H1 (cell line): ENCODE data around the gene THAP5. TPM values are rescaled to one million over a fixed set of nuclear protein-coding genes. Genes with fewer than 3 reads are reported as not detected.

ENCODE experiments used
- CTCF ChIA-PET: fragments of 300-600 bp; sonication (Branson Sonifier 250); formaldehyde crosslinking; loops from one replicate; lab custom pipeline; 2021; ENCODE audit not compliant: partially characterized antibody; lab: Charles Lee
- POLR2A ChIA-PET: fragments of 300-600 bp; sonication (Branson Sonifier 250); formaldehyde crosslinking; loops from one replicate; lab custom pipeline; 2021; ENCODE audit warnings: inconsistent platforms; ENCODE audit not compliant: partially characterized antibody; lab: Charles Lee
- DNase-seq, 2 experiments: peaks; one replicate each; pipeline versions ENCODE4 v3.0.0 to v3.0.0-alpha.2; 2010 to 2022; ENCODE audit warnings: low spot score in 2 of 2, low read depth in 1 of 2, mixed read lengths in 1 of 2
- FAIRE-seq: peaks from 2 replicates; lab custom pipeline; 2011; peaks lifted over from hg19 to GRCh38; lab: Jason Lieb, UNC
- H2AFZ ChIP-seq: 2 replicates; pipeline ENCODE4 v1.8.1; 2012; ENCODE audit warnings: low read length, inconsistent platforms
- H2AK5ac ChIP-seq: 2 replicates; pipeline ENCODE4 v1.6.1; 2013; ENCODE audit warnings: low read depth, low read length
- H2BK120ac ChIP-seq: replicated peaks from 2 replicates; pipeline ENCODE3; 2013; ENCODE audit warnings: low read depth, low read length, inconsistent platforms
- H2BK12ac ChIP-seq: 2 replicates; pipeline ENCODE4 v1.6.1; 2013; ENCODE audit warnings: low read depth, low read length
- H2BK15ac ChIP-seq: 2 replicates; pipeline ENCODE4 v1.6.1; 2013; ENCODE audit warnings: low read length
- H2BK20ac ChIP-seq: 2 replicates; pipeline ENCODE4 v1.6.1; 2013; ENCODE audit warnings: low read length
- H2BK5ac ChIP-seq: 2 replicates; pipeline ENCODE4 v1.6.1; 2013; ENCODE audit warnings: low read depth, low read length
- H3K14ac ChIP-seq: 2 replicates; pipeline ENCODE4 v1.6.1; 2013; ENCODE audit warnings: inconsistent platforms; ENCODE audit not compliant: insufficient read length
- H3K18ac ChIP-seq: 2 replicates; pipeline ENCODE4 v1.6.1; 2013; ENCODE audit warnings: low read length; ENCODE audit errors: extremely low read depth
- H3K23ac ChIP-seq: 2 replicates; pipeline ENCODE4 v1.6.1; 2013; ENCODE audit warnings: inconsistent platforms; ENCODE audit not compliant: insufficient read length
- H3K23me2 ChIP-seq: 2 replicates; pipeline ENCODE4 v1.6.1; 2013; ENCODE audit warnings: low read depth, low read length
- H3K27ac ChIP-seq: 2 replicates; pipeline ENCODE4 v1.6.1; 2011; ENCODE audit warnings: low read depth, low read length, inconsistent platforms
- H3K27me3 ChIP-seq, 4 experiments: replicated peaks in 1 of 4; 1 replicate in 1 of 4; 2 replicates in 3 of 4; pipeline versions ENCODE4 v1.6.1 to v1.8.1; 2011 to 2013; ENCODE audit warnings: low read length in 3 of 4, mild to moderate bottlenecking in 3 of 4, inconsistent platforms in 2 of 4, mixed read lengths in 2 of 4, moderate library complexity in 1 of 4; ENCODE audit not compliant: control insufficient read depth in 3 of 4, insufficient read depth in 3 of 4; ENCODE audit errors: extremely low read depth in 1 of 4
- H3K36me3 ChIP-seq, 4 experiments: 2 replicates each; pipeline versions ENCODE4 v1.6.1 to v1.8.1; 2011 to 2013; ENCODE audit warnings: mild to moderate bottlenecking in 4 of 4, low read length in 3 of 4, moderate library complexity in 2 of 4, control low read depth in 1 of 4, inconsistent platforms in 1 of 4; ENCODE audit not compliant: insufficient read depth in 4 of 4, control insufficient read depth in 2 of 4
- H3K4ac ChIP-seq: replicated peaks from 2 replicates; pipeline ENCODE3; 2013; ENCODE audit warnings: low read length, low read depth, mixed read lengths, inconsistent platforms; ENCODE audit not compliant: insufficient read length
- H3K4me1 ChIP-seq, 4 experiments: replicated peaks in 1 of 4; 1 replicate in 1 of 4; 2 replicates in 3 of 4; pipeline versions ENCODE4 v1.6.1 to v1.8.1; 2011 to 2013; ENCODE audit warnings: low read length in 3 of 4, inconsistent platforms in 2 of 4, mixed read lengths in 1 of 4; ENCODE audit not compliant: insufficient read depth in 4 of 4, control insufficient read depth in 3 of 4
- H3K4me2 ChIP-seq, 2 experiments: 2 replicates each; pipeline versions ENCODE4 v1.6.1 to v1.8.1; 2011 to 2013; ENCODE audit warnings: low read depth in 2 of 2, low read length in 2 of 2, control low read depth in 1 of 2, inconsistent platforms in 1 of 2, mild to moderate bottlenecking in 1 of 2; ENCODE audit not compliant: insufficient read depth in 1 of 2
- H3K4me3 ChIP-seq, 4 experiments: fragments of 200-600, 300-600 bp in 1 of 4; sonication (generic), shearing (Covaris generic), sonication (Bioruptor Twin) in 1 of 4; 2 replicates each; pipeline versions ENCODE4 v1.5.1 to v1.8.1; 2011 to 2016; ENCODE audit warnings: low read length in 4 of 4, low read depth in 3 of 4, control low read depth in 2 of 4, inconsistent platforms in 2 of 4, mild to moderate bottlenecking in 2 of 4, mixed read lengths in 1 of 4, moderate library complexity in 1 of 4; ENCODE audit not compliant: insufficient read depth in 2 of 4; ENCODE audit errors: extremely low read depth in 1 of 4
- H3K56ac ChIP-seq: replicated peaks from 2 replicates; pipeline ENCODE3; 2013; ENCODE audit warnings: low read depth, mild to moderate bottlenecking, mixed read lengths, low read length, inconsistent platforms; ENCODE audit not compliant: insufficient read length
- H3K79me1 ChIP-seq: 2 replicates; pipeline ENCODE4 v1.6.1; 2013; ENCODE audit warnings: low read depth, low read length, control low read depth
- H3K79me2 ChIP-seq, 2 experiments: 2 replicates each; pipeline versions ENCODE4 v1.6.1 to v1.8.1; 2012 to 2013; ENCODE audit warnings: low read length in 2 of 2, mild to moderate bottlenecking in 2 of 2, inconsistent platforms in 1 of 2; ENCODE audit not compliant: insufficient read depth in 2 of 2, control insufficient read depth in 1 of 2
- H3K9ac ChIP-seq, 4 experiments: replicated peaks in 1 of 4; 1 replicate in 1 of 4; 2 replicates in 3 of 4; pipeline versions ENCODE4 v1.6.1 to v1.8.1; 2011 to 2013; ENCODE audit warnings: low read depth in 3 of 4, low read length in 3 of 4, control low read depth in 2 of 4, mild to moderate bottlenecking in 2 of 4, moderate library complexity in 2 of 4, inconsistent platforms in 1 of 4; ENCODE audit errors: extremely low read depth in 1 of 4
- H3K9me3 ChIP-seq, 2 experiments: 2 replicates each; pipeline versions ENCODE4 v1.6.1 to v1.8.1; 2012 to 2013; ENCODE audit warnings: mild to moderate bottlenecking in 2 of 2, moderate library complexity in 2 of 2, control low read depth in 1 of 2, inconsistent platforms in 1 of 2, low read depth in 1 of 2, low read length in 1 of 2, mixed read lengths in 1 of 2; ENCODE audit not compliant: insufficient read depth in 2 of 2
- H4K20me1 ChIP-seq, 2 experiments: replicated peaks in 1 of 2; 2 replicates each; pipeline versions ENCODE3 to v1.8.1; 2011 to 2013; ENCODE audit warnings: inconsistent platforms in 2 of 2, low read length in 2 of 2, mild to moderate bottlenecking in 1 of 2; ENCODE audit not compliant: insufficient read depth in 2 of 2, control insufficient read depth in 1 of 2
- H4K5ac ChIP-seq: 2 replicates; pipeline ENCODE4 v1.6.1; 2013; ENCODE audit warnings: low read length, low read depth, mixed read lengths, inconsistent platforms; ENCODE audit not compliant: insufficient read length
- H4K8ac ChIP-seq: 2 replicates; pipeline ENCODE4 v1.8.0; 2013; ENCODE audit warnings: mild to moderate bottlenecking, moderate library complexity, low read length, inconsistent platforms; ENCODE audit not compliant: insufficient read depth; ENCODE audit errors: extremely low read depth
- H4K91ac ChIP-seq: replicated peaks from 2 replicates; pipeline ENCODE3; 2013; ENCODE audit warnings: low read length, mixed read lengths, inconsistent platforms; ENCODE audit not compliant: insufficient read length
- CBX5 ChIP-seq: fragments of 300-800, 300-1000 bp; sonication (generic); IDR thresholded peaks from 2 replicates; pipeline ENCODE4 v1.7.1; 2016; ENCODE audit warnings: antibody characterized with exemption, low read length, low read depth
- CEBPB ChIP-seq: IDR thresholded peaks from 2 replicates; pipeline ENCODE4 v1.6.1; 2012; ENCODE audit warnings: low read depth, low read length
- EP300 ChIP-seq, 2 experiments: IDR thresholded peaks; 1 replicate in 1 of 2; 2 replicates in 1 of 2; pipeline ENCODE4 v1.6.1; 2011 to 2012; ENCODE audit warnings: low read depth in 2 of 2, low read length in 2 of 2, mild to moderate bottlenecking in 2 of 2, borderline replicate concordance in 1 of 2, inconsistent platforms in 1 of 2, moderate library complexity in 1 of 2
- GABPA ChIP-seq: IDR thresholded peaks from 2 replicates; pipeline ENCODE4 v1.6.1; 2011; ENCODE audit warnings: mild to moderate bottlenecking, low read length, moderate library complexity, borderline replicate concordance; ENCODE audit not compliant: insufficient read depth
- JUND ChIP-seq: IDR thresholded peaks from 2 replicates; pipeline ENCODE4 v1.6.1; 2011; ENCODE audit warnings: mild to moderate bottlenecking, improper control_type of control experiment, low read length
- MAFK ChIP-seq: IDR thresholded peaks from 2 replicates; pipeline ENCODE4 v1.6.1; 2012; ENCODE audit warnings: low read depth, mild to moderate bottlenecking, improper control_type of control experiment, low read length
- NANOG ChIP-seq: IDR thresholded peaks from 2 replicates; pipeline ENCODE4 v1.6.1; 2011; ENCODE audit warnings: low read length, low read depth, mild to moderate bottlenecking, inconsistent platforms; ENCODE audit not compliant: insufficient read depth, poor library complexity, severe bottlenecking
- PHF8 ChIP-seq: fragments of 200-600 bp; sonication (generic); conservative IDR thresholded peaks from 2 replicates; pipeline ENCODE4 v1.7.1; 2012; ENCODE audit warnings: low read depth, mild to moderate bottlenecking, inconsistent platforms, low read length, moderate library complexity
- POU5F1 ChIP-seq: IDR thresholded peaks from 2 replicates; pipeline ENCODE4 v1.6.1; 2011; ENCODE audit warnings: low read depth, mild to moderate bottlenecking, low read length, moderate library complexity
- RNF2 ChIP-seq: fragments of 200-900, 300-1000 bp; sonication (generic); IDR thresholded peaks from 2 replicates; pipeline ENCODE4 v1.7.1; 2016; ENCODE audit warnings: borderline replicate concordance, low read depth, mild to moderate bottlenecking, antibody characterized with exemption, low read length; ENCODE audit not compliant: poor library complexity, severe bottlenecking; ENCODE audit errors: missing control alignments
- SIN3A ChIP-seq, 2 experiments: IDR thresholded peaks in 1 of 2; conservative IDR thresholded peaks in 1 of 2; 2 replicates each; pipeline ENCODE4 v1.6.1; 2011 to 2012; ENCODE audit warnings: low read length in 2 of 2, improper control_type of control experiment in 1 of 2, low read depth in 1 of 2, mild to moderate bottlenecking in 1 of 2
- SP1 ChIP-seq: IDR thresholded peaks from 2 replicates; pipeline ENCODE4 v1.6.1; 2011; ENCODE audit warnings: low read depth, low read length
- SUZ12 ChIP-seq: fragments of 200-600 bp; sonication (generic); IDR thresholded peaks from 2 replicates; pipeline ENCODE4 v1.6.1; 2012; ENCODE audit warnings: mild to moderate bottlenecking, inconsistent platforms, low read length, moderate library complexity, mixed read lengths
- YY1 ChIP-seq: IDR thresholded peaks from 2 replicates; pipeline ENCODE4 v1.6.1; 2011; ENCODE audit warnings: low read depth, mild to moderate bottlenecking, low read length
- WGBS, 2 experiments: shearing (Covaris generic) in 1 of 2; methylation state at CpG; one replicate each; pipeline versions ENCODE4 v1.1.6 to v1.1.7; 2013 to 2015; ENCODE audit warnings: low lambda C conversion rate in 2 of 2, mixed read lengths in 2 of 2, inconsistent platforms in 1 of 2, low coverage in 1 of 2, missing lambda C conversion rate in 1 of 2; ENCODE audit not compliant: insufficient replicate concordance in 2 of 2, insufficient coverage in 1 of 2, insufficient read length in 1 of 2; ENCODE audit errors: extremely low coverage in 1 of 2, missing lambda C conversion rate in 1 of 2; 5-methylcytosine and 5-hydroxymethylcytosine counted together
- polyA plus RNA-seq, 7 experiments: library from polyadenylated mRNA; depleted of rRNA in 3 of 7; stranded (reverse) in 5 of 7; unstranded in 2 of 7; fragments of >200 nt in 5 of 7; fragments of 200-250 nt in 2 of 7; gene quantifications; 1 replicate in 5 of 7; 2 replicates in 1 of 7; 4 replicates in 1 of 7; pipeline versions ENCODE4 v1.2.1 to v1.2.3, GENCODE V29; 2011 to 2013; ENCODE audit warnings: missing spikeins in 2 of 7, mixed read lengths in 2 of 7
- total RNA-seq: library from RNA; stranded (reverse); fragmentation: NEBNext Ultra II Directional; extraction: Animal tissue kit (Norgen Biotek cat#: 25700); gene quantifications from 2 replicates; pipeline ENCODE4 v1.2.1, GENCODE V29; 2021

THAP5 gene
- total and polyA plus RNA-seq, 2 of the 8 experiments (the other 6 are each of a cell fraction or from before 2014, with no cell fraction given), result 3.9 to 24.2 TPM

DNA sequence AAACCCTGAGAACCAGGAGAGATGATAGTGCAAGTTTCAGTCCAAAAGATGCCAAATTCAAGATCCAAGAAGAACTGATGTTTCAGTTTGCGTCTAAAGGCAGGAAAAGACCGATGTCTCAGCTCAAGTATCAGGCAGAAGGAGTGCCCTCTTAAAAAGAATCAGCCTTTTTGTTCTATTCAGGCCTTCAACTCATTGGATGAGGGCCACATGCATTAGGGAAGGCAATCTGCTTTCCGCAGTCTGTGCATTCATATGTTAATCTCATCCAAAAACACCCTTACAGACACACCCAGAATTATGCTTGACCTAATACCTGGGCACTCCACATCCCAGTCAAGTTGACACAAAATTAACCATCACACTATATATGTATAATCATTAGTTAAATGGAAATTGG lies 45.4 kb upstream of the THAP5 start:
- H3K27ac ChIP-seq, result no peak overlapping the region
- no peak overlapping the region for H2AK5ac ChIP-seq
- H3K4me3 ChIP-seq, result no peak overlapping the region
- no peaks in the 10 kb centered on the region for H3K36me3 ChIP-seq
- no peak for FAIRE-seq
- H2BK12ac ChIP-seq, result no peak overlapping the region
- H2BK120ac ChIP-seq, result no peak overlapping the region
- no peak overlapping the region for H3K14ac ChIP-seq
- ChIA-PET CTCF (interaction anchor here (0.6 to 1.9 kb wide), 12 partner anchors 9 to 1714 kb away, joined by 3 to 9 read pairs (median 3); no protein-coding TSS in a partner anchor), POLR2A (no interaction called here)
- H3K79me1 ChIP-seq, result no peaks in the 10 kb centered on the region
- peak overlapping the region; percentile 34 for H4K91ac ChIP-seq
- H2BK20ac ChIP-seq, result no peak overlapping the region
- H4K5ac ChIP-seq, result no peak overlapping the region
- H3K9me3 ChIP-seq, result no peaks in the 10 kb centered on the region
- H3K23ac ChIP-seq, result no peak overlapping the region
- no peaks in the 10 kb centered on the region; the same call in 1 of the 2 replicates for H3K23me2 ChIP-seq
- 80% methylated on average over 3 of the region's 3 CpGs; no CpG with 5 or more reads in 1 of the 2 experiments for WGBS, 2 experiments
- H4K20me1 ChIP-seq, result no peaks in the 10 kb centered on the region
- H3K9ac ChIP-seq, result no peak overlapping the region
- no peak for DNase-seq
- H3K79me2 ChIP-seq, result no peaks in the 10 kb centered on the region
- peaks cover 3 to 10% (median 4%) of the 10 kb centered on the region in 4 experiments; a peak in 5 of 7 replicates for H3K4me1 ChIP-seq
- H2BK15ac ChIP-seq, result no peak overlapping the region
- H2AFZ ChIP-seq, result peak overlapping the region; percentile 43
- no peak overlapping the region for H3K4ac ChIP-seq
- H2BK5ac ChIP-seq, result no peak overlapping the region
- no peak overlapping the region for H3K56ac ChIP-seq
- H3K18ac ChIP-seq, result no peak overlapping the region
- H3K27me3 ChIP-seq, result no peaks in the 10 kb centered on the region
- no peak overlapping the region for H4K8ac ChIP-seq
- H3K4me2 ChIP-seq, result peak overlapping the region in 1 of 2 experiments; percentile 29; a peak in 1 of 4 replicates
- TF ChIP-seq SIN3A (conservative IDR thresholded peaks at IDR 0.05 in 1 of 2, IDR thresholded peaks at IDR 0.05 in 1 of 2; ENCODE audit: low read depth in 1 of 2, low read length in 2 of 2) (no peak), SUZ12 (no peak), JUND (no peak), POU5F1 (no peak), CBX5 (no peak), RNF2 (no peak), MAFK (no peak), YY1 (no peak), GABPA (no peak), CEBPB (no peak), EP300 (IDR thresholded peaks at IDR 0.05; ENCODE audit: borderline replicate concordance in 1 of 2, low read depth in 2 of 2, low read length in 2 of 2) (no peak), PHF8 (no peak), NANOG (no peak), SP1 (no peak)
